RPMI7951 (cell line): ENCODE data around the gene HADHA. TPM values are rescaled to one million over a fixed set of nuclear protein-coding genes. Genes with fewer than 3 reads are reported as not detected.

ENCODE experiments used
- DNase-seq: peaks from one replicate; pipeline ENCODE4 v3.0.0-alpha.2; 2012; ENCODE audit warnings: low read depth
- total RNA-seq: library from RNA; depleted of rRNA; stranded (reverse); fragments of >200 nt; shearing (Covaris generic); gene quantifications from 2 replicates; pipeline ENCODE4 v1.2.3, GENCODE V29; 2014

Gene HADHA
- total RNA-seq, 1 experiment from 2014 or later: 164 TPM

- peak; percentile 39 for DNase-seq
These were observed 850 bp upstream of the HADHA start for GRCh38 chr2:26245231-26245732.

- peak; percentile 31 for DNase-seq
These were observed 743 bp downstream of the HADHA start for GRCh38 chr2:26243470-26244308.

GRCh38 chr2:26241928-26242436, 2.5 kb downstream of the HADHA start:
- DNase-seq: no peak

GRCh38 chr2:26238311-26238958, 6.0 kb downstream of the HADHA start:
- no peak for DNase-seq

- DNase-seq: no peak
These were observed 6.6 kb downstream of the HADHA start for GRCh38 chr2:26237868-26238267.

GRCh38 chr2:26235089-26235488, 9.3 kb downstream of the HADHA start:
- DNase-seq: peak; percentile 5

GRCh38 chr2:26230806-26231205, 13.6 kb downstream of the HADHA start:
- no peak for DNase-seq

- DNase-seq: no peak
These were observed 14.8 kb downstream of the HADHA start for GRCh38 chr2:26229595-26229994.

GRCh38 chr2:26224095-26224494, 20.3 kb downstream of the HADHA start:
- DNase-seq: no peak

GRCh38 chr2:26223018-26223417, 21.4 kb downstream of the HADHA start:
- DNase-seq: no peak

- DNase-seq: no peak
These were observed 26.7 kb downstream of the HADHA start for GRCh38 chr2:26217720-26218119.

- DNase-seq: no peak
These were observed 27.8 kb downstream of the HADHA start for GRCh38 chr2:26216587-26216986.

GRCh38 chr2:26215833-26216232, 28.6 kb downstream of the HADHA start:
- no peak for DNase-seq

GRCh38 chr2:26214759-26215158, 29.7 kb downstream of the HADHA start:
- no peak for DNase-seq

- no peak for DNase-seq
These were observed 32.4 kb downstream of the HADHA start for GRCh38 chr2:26212011-26212410.

- DNase-seq: no peak
These were observed 40.5 kb downstream of the HADHA start for GRCh38 chr2:26203906-26204305.

GRCh38 chr2:26202981-26203490, 41.4 kb downstream of the HADHA start:
- no peak for DNase-seq

GRCh38 chr2:26197516-26197915, 46.9 kb downstream of the HADHA start:
- no peak for DNase-seq

GRCh38 chr2:26196683-26197418, 47.6 kb downstream of the HADHA start:
- peak; percentile 14 for DNase-seq

- DNase-seq: no peak
These were observed 49.1 kb downstream of the HADHA start for GRCh38 chr2:26195040-26195984.
